Measurements from ENCODE around the gene MYOT.
"Not testable (repeated sequence)": the region's sequence is repeated elsewhere in the genome, so short reads cannot be mapped to it uniquely, and the experiment has no call there.

MYOT gene

GRCh38 chr5:137858223-137858916 lies 9.3 kb upstream of the MYOT start:
- DNase-seq (ENCODE audit: extremely low spot score): peak; percentile 31
- TF ChIP-seq CTCF (IDR thresholded peaks at IDR 0.05; ENCODE audit: control extremely low read depth, extremely low read depth, low read depth, missing control alignments): no peak
- POLR2A ChIA-PET: interaction anchor here (0.5 kb wide), 1 partner anchor 31 kb away, joined by 3 read pairs; the partner anchor contains the start of gene PKD2L2

GRCh38 chr5:137858954-137859353 lies 8.7 kb upstream of the MYOT start:
- ChIA-PET CTCF (interaction anchor here (1.2 kb wide), 1 partner anchor 13 kb away, joined by 4 read pairs; no protein-coding TSS in a partner anchor), POLR2A (no interaction called here)
- DNase-seq (ENCODE audit: extremely low spot score): no peak
- no peak for TF ChIP-seq CTCF (IDR thresholded peaks at IDR 0.05; ENCODE audit: control extremely low read depth, extremely low read depth, low read depth, missing control alignments)

More at GRCh38 chr5:137858223-137858916, 9.3 kb upstream of the MYOT start:
- CTCF ChIA-PET: interaction anchor here (0.6 to 1.2 kb wide), 3 partner anchors 12 to 79 kb away, joined by 3 to 4 read pairs (median 3); partner anchors contain the start of gene PKD2L2

- POLR2A ChIA-PET: no interaction called here
- CTCF ChIA-PET: interaction anchor here (0.9 kb wide), 1 partner anchor 17 kb away, joined by 3 read pairs; no protein-coding TSS in a partner anchor
- no peak for DNase-seq (ENCODE audit: extremely low spot score)
- TF ChIP-seq CTCF (IDR thresholded peaks at IDR 0.05; ENCODE audit: control extremely low read depth, extremely low read depth, low read depth, missing control alignments): no peak
Measured at GRCh38 chr5:137862251-137862650, 5.4 kb upstream of the MYOT start.

- POLR2A ChIA-PET; DNase-seq (ENCODE audit: extremely low spot score): not testable (repeated sequence)
- CTCF ChIA-PET: interaction anchor here (1.4 to 2.2 kb wide), 2 partner anchors 11 to 25 kb away, joined by 4 to 14 read pairs; partner anchors contain the start of gene PKD2L2
Measured at GRCh38 chr5:137863653-137864052, 4.0 kb upstream of the MYOT start.

- no peak for DNase-seq (ENCODE audit: extremely low spot score)
- CTCF ChIA-PET: interaction anchor here (1.2 to 1.6 kb wide), 3 partner anchors 10 to 88 kb away, joined by 3 to 4 read pairs (median 4); no protein-coding TSS in a partner anchor
- no peak for TF ChIP-seq CTCF (IDR thresholded peaks at IDR 0.05; ENCODE audit: control extremely low read depth, extremely low read depth, low read depth, missing control alignments)
- POLR2A ChIA-PET: no interaction called here
Measured at GRCh38 chr5:137866541-137867388, 895 bp upstream of the MYOT start.

GRCh38 chr5:137870647-137871339 lies 3.1 kb downstream of the MYOT start:
- no peak for DNase-seq (ENCODE audit: extremely low spot score)
- TF ChIP-seq CTCF (IDR thresholded peaks at IDR 0.05; ENCODE audit: control extremely low read depth, extremely low read depth, low read depth, missing control alignments): no peak
- ChIA-PET CTCF (interaction anchor here (1.6 to 2.1 kb wide), 3 partner anchors 10 to 17 kb away, joined by 4 to 6 read pairs (median 6); no protein-coding TSS in a partner anchor), POLR2A (no interaction called here)

Measured in GM10248 (cell line).